GM12875 (cell line): ENCODE results near the gene CLTA.
A peak's percentile ranks its signal among the peaks of the same experiment; 100 is the strongest.
"Not testable (repeated sequence)": the region's sequence is repeated elsewhere in the genome, so short reads cannot be mapped to it uniquely, and the experiment has no call there.

Source experiments
- H3K4me3 ChIP-seq: one replicate; pipeline ENCODE4 v1.5.1; 2011; ENCODE audit warnings: low read depth, low read length, control low read depth
- TF ChIP-seq, protein P1 (sequence below): IDR thresholded peaks from 2 replicates; pipeline ENCODE4 v1.5.1; 2011; ENCODE audit warnings: low read depth, mild to moderate bottlenecking, control low read depth, inconsistent platforms, low read length, moderate library complexity, borderline replicate concordance; ENCODE audit not compliant: insufficient read depth

CLTA gene

DNA sequence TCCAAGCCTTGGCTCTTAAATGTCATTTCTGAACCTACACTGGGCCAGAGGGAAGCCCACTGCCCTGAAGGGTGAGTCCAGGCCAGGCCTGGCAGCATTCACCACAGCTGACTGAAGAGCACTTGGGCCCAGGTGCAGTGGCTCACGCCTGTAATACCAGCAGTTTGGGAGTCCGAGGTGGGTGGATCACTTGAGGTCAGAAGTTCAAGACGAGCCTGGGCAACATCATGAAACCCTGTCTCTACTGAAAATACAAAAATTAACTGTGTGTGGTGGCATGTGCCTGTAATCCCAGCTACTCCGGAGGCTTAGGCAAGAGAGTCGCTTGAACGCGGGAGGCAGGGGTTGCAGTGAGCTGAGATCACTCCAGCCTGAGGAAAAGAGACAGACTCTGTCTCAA is 16.4 kb upstream of the CLTA start:
- TF ChIP-seq, protein P1, sequence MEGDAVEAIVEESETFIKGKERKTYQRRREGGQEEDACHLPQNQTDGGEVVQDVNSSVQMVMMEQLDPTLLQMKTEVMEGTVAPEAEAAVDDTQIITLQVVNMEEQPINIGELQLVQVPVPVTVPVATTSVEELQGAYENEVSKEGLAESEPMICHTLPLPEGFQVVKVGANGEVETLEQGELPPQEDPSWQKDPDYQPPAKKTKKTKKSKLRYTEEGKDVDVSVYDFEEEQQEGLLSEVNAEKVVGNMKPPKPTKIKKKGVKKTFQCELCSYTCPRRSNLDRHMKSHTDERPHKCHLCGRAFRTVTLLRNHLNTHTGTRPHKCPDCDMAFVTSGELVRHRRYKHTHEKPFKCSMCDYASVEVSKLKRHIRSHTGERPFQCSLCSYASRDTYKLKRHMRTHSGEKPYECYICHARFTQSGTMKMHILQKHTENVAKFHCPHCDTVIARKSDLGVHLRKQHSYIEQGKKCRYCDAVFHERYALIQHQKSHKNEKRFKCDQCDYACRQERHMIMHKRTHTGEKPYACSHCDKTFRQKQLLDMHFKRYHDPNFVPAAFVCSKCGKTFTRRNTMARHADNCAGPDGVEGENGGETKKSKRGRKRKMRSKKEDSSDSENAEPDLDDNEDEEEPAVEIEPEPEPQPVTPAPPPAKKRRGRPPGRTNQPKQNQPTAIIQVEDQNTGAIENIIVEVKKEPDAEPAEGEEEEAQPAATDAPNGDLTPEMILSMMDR: no peak
- no peak overlapping the region for H3K4me3 ChIP-seq

DNA sequence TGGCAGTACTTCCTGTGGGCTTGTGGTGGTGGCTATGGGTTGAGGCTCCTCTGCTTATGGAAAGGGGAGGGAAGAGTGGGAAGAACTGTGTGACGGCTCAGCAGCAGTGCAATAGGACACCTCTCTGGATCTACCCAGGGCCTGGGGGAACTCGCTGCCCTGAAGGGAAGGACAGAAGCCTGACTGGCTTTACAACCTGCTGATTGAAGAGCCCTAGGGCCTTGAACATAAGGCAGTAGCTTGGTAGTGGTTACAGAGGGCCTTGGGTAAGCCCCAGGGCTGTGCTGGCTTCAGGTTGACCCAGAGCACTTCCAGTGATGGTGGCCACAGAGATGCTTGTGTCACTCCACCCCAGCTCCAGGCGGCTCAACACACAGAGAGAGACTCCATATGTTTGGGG is 16.0 kb upstream of the CLTA start:
- H3K4me3 ChIP-seq: no peak overlapping the region
- TF ChIP-seq, protein P1: no peak

GRCh38 chr9:36175209-36175608 is 15.5 kb upstream of the CLTA start:
- not testable (repeated sequence) for H3K4me3 ChIP-seq

DNA sequence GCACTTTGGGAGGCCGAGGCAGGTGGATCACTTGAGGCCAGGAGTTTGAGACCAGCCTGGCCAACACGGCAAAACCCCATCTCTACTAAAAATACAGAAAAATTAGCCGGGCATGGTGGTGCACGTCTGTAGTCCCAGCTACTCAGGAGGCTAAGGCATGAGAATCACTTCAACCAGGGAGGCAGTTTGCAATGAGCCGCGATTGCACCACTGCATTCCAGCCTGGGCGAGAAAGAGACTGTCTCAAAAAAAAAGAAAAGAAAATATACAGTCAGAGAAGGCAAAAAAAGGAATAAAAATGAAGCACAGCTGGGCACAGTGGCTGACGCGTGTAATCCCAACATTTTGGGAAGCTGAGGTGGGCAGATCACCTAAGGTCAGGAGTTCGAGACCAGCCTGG is 14.2 kb upstream of the CLTA start:
- H3K4me3 ChIP-seq: not testable (repeated sequence)

DNA sequence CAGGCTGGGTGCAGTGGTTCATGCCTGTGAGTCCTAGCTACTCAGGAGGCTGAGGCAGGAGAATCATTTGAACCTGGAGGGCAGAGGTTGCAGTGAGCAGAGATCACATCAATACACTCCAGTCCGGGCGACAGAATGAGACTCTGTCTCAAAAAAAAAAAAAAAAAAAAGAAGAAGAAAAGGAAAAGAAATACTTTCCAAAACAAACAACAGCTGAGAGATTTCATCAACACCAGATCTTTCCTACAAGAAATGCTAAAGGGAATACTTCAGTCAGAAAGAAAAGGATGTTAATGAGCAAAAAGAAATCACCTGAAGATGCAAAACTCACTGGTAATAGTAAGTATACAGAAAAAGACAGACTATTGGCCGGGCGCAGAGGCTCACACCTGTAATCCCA is 13.2 kb upstream of the CLTA start:
- no peak overlapping the region for H3K4me3 ChIP-seq
- TF ChIP-seq, protein P1: no peak

DNA sequence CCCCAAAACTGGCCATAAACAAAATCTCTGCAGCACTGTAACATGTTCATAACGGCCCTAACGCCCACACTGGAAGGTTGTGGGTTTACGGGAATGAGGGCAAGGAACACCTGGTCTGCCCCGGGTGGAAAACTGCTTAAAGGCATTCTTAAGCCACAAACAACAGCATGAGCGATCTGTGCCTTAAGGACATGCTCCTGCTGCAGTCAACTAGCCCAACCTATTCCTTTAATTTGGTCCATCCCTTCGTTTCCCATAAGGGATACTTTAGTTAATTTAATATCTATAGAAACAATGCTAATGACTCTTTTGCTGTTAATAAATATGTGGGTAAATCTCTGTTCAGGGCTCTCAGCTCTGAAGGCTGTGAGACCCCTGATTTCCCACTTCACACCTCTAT is 10.5 kb upstream of the CLTA start:
- H3K4me3 ChIP-seq: not testable (repeated sequence)

DNA sequence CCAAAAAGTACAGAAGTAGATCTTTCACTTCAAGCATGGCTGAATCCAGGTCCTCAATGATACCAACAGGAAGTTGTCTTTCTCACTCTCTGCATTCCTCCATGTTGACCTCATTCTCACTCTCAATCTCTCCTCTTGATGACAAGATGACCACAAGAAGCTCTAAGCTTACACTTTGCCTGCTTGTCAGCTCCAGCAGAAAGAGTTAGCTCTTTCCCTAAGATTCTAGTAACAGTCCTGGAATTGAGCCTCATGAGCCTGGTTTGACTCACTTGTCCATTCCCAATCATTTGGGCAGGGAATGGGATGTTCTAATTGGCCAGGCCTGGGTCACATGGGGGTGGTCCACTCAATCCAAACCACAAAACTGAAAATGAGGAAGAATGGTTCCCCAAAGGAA is 3.3 kb upstream of the CLTA start:
- no peak overlapping the region for H3K4me3 ChIP-seq
- TF ChIP-seq, protein P1: no peak

- TF ChIP-seq, protein P1: no peak
- no peak overlapping the region for H3K4me3 ChIP-seq
These were observed 2.5 kb upstream of the CLTA start for GRCh38 chr9:36188212-36188611.

DNA sequence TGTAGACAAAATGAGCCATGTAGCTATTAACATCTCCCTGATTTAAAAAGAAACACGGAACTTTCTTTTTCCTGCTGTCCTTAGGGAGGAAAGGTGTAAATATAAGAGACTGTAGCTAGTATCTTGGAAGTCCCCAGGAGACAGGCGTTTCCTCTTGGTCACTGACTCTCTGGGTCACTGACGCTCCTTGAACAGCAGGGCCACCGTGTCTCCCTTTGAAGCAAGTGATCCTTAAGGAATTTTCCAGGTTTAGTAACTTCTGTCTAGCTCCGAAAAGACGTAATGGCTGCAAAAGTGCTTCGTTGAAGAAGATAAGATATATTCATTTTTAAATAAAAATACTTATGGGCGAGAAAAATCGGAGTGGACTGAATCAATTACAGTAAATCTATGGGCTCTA is 745 bp upstream of the CLTA start:
- peak overlapping the region; percentile 93 for H3K4me3 ChIP-seq
- TF ChIP-seq, protein P1: no peak
